ENCODE results near the gene KIAA2012. TPM values are rescaled to one million over a fixed set of nuclear protein-coding genes. Genes with fewer than 3 reads are reported as not detected.
"Not testable (repeated sequence)": the region's sequence is repeated elsewhere in the genome, so short reads cannot be mapped to it uniquely, and the experiment has no call there.

KIAA2012 gene
- total RNA-seq, 1 experiment from 2014 or later = not detected

DNA sequence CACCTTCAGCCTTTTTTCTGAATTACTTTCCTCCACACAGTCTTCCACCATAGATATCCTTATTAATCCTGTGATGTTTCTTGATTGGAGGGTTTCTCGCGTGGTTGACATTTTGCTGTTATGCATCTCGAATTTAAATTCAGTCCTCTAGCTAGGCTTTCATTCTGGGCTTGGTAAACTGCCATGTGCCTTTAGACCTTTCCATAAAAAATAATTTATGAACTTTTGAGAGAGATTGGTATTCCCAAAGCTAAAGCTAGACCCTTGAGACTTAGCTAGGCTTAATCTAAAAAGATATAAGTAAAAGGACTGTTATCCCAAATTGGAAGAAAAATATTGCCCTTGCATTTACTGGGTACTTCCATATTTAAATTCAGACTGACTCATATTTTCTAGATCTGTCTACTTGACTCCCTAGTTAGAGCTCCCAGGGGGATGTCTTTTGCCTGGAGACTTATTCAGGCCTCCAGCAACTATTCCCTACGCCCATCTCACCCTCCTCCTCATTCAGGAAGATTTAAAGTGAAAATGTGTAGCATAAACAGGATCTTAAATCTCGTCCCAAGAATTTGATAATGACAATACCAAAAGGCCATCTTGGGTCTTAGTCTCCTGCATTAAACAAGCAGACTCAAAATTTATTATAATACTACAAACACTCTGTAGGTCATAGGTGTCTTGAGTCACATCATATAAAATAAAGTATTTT is 60.3 kb downstream of the KIAA2012 start:
- intact Hi-C loops (cut with micrococcal nuclease; ENCODE audit: unreplicated experiment) = no loop called here
- TF ChIP-seq, protein P1, sequence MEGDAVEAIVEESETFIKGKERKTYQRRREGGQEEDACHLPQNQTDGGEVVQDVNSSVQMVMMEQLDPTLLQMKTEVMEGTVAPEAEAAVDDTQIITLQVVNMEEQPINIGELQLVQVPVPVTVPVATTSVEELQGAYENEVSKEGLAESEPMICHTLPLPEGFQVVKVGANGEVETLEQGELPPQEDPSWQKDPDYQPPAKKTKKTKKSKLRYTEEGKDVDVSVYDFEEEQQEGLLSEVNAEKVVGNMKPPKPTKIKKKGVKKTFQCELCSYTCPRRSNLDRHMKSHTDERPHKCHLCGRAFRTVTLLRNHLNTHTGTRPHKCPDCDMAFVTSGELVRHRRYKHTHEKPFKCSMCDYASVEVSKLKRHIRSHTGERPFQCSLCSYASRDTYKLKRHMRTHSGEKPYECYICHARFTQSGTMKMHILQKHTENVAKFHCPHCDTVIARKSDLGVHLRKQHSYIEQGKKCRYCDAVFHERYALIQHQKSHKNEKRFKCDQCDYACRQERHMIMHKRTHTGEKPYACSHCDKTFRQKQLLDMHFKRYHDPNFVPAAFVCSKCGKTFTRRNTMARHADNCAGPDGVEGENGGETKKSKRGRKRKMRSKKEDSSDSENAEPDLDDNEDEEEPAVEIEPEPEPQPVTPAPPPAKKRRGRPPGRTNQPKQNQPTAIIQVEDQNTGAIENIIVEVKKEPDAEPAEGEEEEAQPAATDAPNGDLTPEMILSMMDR (IDR thresholded peaks at IDR 0.05; ENCODE audit: unreplicated experiment) = no peak
- no peaks in the 10 kb centered on the region for H3K36me3 Mint-ChIP-seq (ENCODE audit: insufficient read depth, unreplicated experiment)
- no TSS peak for BruUV-seq (replicated peaks)
- H3K4me3 Mint-ChIP-seq (ENCODE audit: low read depth, unreplicated experiment) = no peak overlapping the region
- no peak overlapping the region for H3K27ac Mint-ChIP-seq (ENCODE audit: unreplicated experiment)
- H3K4me1 Mint-ChIP-seq (ENCODE audit: low read depth, unreplicated experiment) = peaks cover 19% of the 10 kb centered on the region
- DNase-seq = no peak
- CTCF ChIA-PET = interaction anchor here (0.6 kb wide), 1 partner anchor 18 kb away, joined by 3 read pairs; no protein-coding TSS in a partner anchor
- H3K9me3 Mint-ChIP-seq (ENCODE audit: low read depth, unreplicated experiment) = no peaks in the 10 kb centered on the region
- no peaks in the 10 kb centered on the region for H3K27me3 Mint-ChIP-seq (ENCODE audit: unreplicated experiment)

DNA sequence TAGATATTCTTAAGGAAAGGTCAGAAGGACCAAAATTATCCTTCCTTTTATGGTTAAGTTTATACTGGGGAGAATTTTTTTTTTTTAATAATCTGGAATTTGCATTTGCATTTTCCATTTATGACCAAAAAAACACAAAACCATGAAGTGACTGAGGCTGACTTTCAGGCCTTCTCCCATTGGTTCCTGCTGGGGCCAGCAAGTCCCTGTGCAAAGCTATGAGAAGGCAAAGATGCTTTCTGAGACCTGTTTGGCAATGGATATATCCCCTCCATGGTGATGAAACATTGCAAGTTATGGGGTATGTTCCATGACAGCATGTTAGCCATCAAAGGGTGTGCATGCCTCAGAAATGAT is 60.8 kb downstream of the KIAA2012 start:
- no peak for DNase-seq
- no peaks in the 10 kb centered on the region for H3K27me3 Mint-ChIP-seq (ENCODE audit: unreplicated experiment)
- H3K9me3 Mint-ChIP-seq (ENCODE audit: low read depth, unreplicated experiment) = no peaks in the 10 kb centered on the region
- CTCF ChIA-PET = no interaction called here
- TF ChIP-seq, protein P1 (IDR thresholded peaks at IDR 0.05; ENCODE audit: unreplicated experiment) = no peak
- H3K27ac Mint-ChIP-seq (ENCODE audit: unreplicated experiment) = no peak overlapping the region
- BruUV-seq (replicated peaks) = no TSS peak
- peaks cover 19% of the 10 kb centered on the region for H3K4me1 Mint-ChIP-seq (ENCODE audit: low read depth, unreplicated experiment)
- H3K36me3 Mint-ChIP-seq (ENCODE audit: insufficient read depth, unreplicated experiment) = no peaks in the 10 kb centered on the region
- no peak overlapping the region for H3K4me3 Mint-ChIP-seq (ENCODE audit: low read depth, unreplicated experiment)
- intact Hi-C loops (cut with micrococcal nuclease; ENCODE audit: unreplicated experiment) = loop anchor here (2.0 kb wide), 1 partner anchor 29 kb away; no protein-coding TSS in a partner anchor

DNA sequence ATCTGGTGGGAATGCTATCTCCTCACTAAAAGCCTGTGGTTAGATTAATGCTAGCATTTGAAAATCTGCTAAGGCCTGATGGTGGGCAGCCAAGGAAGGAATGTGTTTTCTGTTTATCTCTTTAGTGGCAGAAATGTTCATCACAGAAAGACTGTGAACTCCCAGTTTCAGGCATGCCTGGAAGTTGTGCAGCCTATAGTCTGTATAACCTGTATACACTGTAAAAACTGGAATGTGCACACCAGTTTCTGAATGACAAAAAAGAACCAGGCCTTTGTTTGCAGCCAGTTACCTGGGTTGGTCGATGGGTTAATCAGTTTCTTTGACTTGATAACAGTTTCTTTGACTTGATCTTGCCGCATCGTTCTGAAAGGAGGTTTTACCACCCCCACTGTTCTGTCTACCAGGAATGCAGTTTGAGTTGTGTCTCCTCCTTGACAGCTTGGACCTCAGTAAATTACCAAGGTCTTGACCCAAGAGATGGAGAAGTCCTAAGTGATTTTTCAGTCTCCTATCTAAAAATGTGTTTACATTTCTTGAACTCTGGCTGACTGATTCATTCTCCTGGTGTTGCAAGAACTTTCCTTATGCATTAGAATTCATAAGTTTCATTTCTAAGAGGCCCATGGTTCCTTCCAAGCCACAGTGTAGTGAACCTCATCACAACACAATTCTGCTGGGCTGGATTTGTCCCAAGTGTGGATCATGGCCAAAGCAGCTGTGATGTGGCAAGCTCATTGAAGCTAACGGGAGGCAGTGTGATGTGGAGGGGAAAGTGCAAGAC is 62.2 kb downstream of the KIAA2012 start:
- no TSS peak for BruUV-seq (replicated peaks)
- CTCF ChIA-PET = interaction anchor here (0.6 to 1.7 kb wide), 2 partner anchors 52 to 1034 kb away, joined by 3 to 4 read pairs; no protein-coding TSS in a partner anchor
- DNase-seq = peak; percentile 70
- TF ChIP-seq, protein P1 (IDR thresholded peaks at IDR 0.05; ENCODE audit: unreplicated experiment) = no peak
- H3K9me3 Mint-ChIP-seq (ENCODE audit: low read depth, unreplicated experiment) = no peaks in the 10 kb centered on the region
- H3K4me3 Mint-ChIP-seq (ENCODE audit: low read depth, unreplicated experiment) = peak overlapping the region; percentile 13
- no peaks in the 10 kb centered on the region for H3K27me3 Mint-ChIP-seq (ENCODE audit: unreplicated experiment)
- peaks cover 19% of the 10 kb centered on the region for H3K4me1 Mint-ChIP-seq (ENCODE audit: low read depth, unreplicated experiment)
- intact Hi-C loops (cut with micrococcal nuclease; ENCODE audit: unreplicated experiment) = loop anchor here (2.0 kb wide), 1 partner anchor 30 kb away; no protein-coding TSS in a partner anchor
- no peak overlapping the region for H3K27ac Mint-ChIP-seq (ENCODE audit: unreplicated experiment)
- no peaks in the 10 kb centered on the region for H3K36me3 Mint-ChIP-seq (ENCODE audit: insufficient read depth, unreplicated experiment)

DNA sequence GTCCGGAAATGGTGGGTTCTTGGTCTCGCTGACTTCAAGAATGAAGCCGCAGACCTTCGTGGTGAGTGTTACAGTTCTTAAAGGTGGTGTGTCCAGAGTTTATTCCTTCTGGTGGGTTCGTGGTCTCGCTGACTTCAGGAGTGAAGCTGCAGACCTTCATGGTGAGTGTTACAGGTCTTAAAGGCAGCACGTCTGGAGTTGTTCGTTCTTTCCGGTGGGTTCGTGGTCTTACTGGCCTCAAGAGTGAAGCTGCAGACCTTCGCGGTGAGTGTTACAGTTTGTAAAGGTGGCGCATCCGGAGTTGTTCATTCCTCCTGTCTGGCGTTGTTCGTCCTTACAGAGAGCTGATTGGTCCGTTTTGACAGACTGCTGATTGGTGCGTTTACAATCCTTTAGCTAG is 63.0 kb downstream of the KIAA2012 start:
- H3K27ac Mint-ChIP-seq (ENCODE audit: unreplicated experiment); BruUV-seq (replicated peaks); DNase-seq; intact Hi-C loops (cut with micrococcal nuclease; ENCODE audit: unreplicated experiment); H3K27me3 Mint-ChIP-seq (ENCODE audit: unreplicated experiment); H3K36me3 Mint-ChIP-seq (ENCODE audit: insufficient read depth, unreplicated experiment); H3K9me3 Mint-ChIP-seq (ENCODE audit: low read depth, unreplicated experiment): not testable (repeated sequence)
- peaks cover 19% of the 10 kb centered on the region for H3K4me1 Mint-ChIP-seq (ENCODE audit: low read depth, unreplicated experiment)
- CTCF ChIA-PET = interaction anchor here (0.6 to 1.7 kb wide), 2 partner anchors 52 to 1035 kb away, joined by 3 to 4 read pairs; no protein-coding TSS in a partner anchor
- H3K4me3 Mint-ChIP-seq (ENCODE audit: low read depth, unreplicated experiment) = peak overlapping the region; percentile 13

All from Calu3 (cell line).